Midbrain (tissue), 1 donor: ENCODE data around the gene KCNK13.

Experiments
- DNase-seq: peaks from one replicate; lab custom pipeline; 2025; lab: John Stamatoyannopoulos, UW

The KCNK13 gene

GRCh38 chr14:90132821-90133570 lies 71.2 kb downstream of the KCNK13 start:
- no peak for DNase-seq

DNA sequence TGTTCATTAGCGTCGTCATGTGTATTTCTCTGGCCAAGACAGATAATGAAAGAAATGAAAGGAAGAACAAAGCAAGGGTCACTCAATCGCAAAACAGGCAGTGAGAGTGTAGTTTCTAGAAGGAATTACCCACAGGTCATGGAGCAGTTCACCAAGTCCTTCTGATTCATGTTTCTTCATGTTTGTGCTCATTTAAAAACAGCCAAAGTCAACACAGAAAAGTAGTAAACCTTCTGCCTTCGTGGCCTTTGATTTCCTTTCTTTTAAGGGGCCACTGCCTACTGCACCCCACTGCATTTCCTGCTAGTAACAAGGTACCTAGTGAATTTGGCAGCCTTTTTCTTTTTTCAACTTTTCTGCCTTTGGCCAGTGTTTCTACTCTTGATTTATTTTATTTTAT lies 75.1 kb downstream of the KCNK13 start:
- DNase-seq: no peak

- no peak for DNase-seq
These were observed 76.0 kb downstream of the KCNK13 start for GRCh38 chr14:90137807-90138206.

- no peak for DNase-seq
These were observed 77.4 kb downstream of the KCNK13 start for GRCh38 chr14:90139199-90139598.

DNA sequence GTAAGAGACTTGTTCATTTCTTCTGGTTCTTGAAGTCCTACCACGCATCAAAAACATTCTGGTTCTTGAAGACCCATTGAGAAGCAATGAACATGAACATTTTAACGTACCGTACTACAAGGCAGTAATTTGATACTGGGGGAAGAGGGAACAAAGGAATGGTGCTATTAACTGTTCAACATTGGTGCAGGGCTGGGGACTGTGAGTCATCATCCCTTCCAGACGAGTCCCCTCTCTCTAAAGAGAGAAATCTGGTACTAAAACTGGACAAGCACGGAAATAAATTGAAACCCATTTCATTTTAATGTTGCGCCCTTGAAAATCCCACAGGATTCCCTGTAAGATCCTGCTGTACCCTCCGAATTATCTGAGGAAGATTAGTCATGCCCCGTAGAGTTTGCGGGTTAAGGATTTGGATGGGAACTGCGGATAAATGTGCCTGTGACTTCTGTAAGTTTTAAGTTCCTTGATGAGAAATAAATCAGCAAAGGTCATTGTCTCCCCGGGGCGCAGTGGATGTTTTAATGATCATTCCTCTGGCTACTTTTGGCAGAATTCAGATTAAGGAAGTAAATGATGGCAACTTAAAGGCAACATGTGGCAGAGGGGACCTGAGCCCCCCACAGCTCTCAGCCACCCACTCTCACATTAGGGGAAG lies 78.6 kb downstream of the KCNK13 start:
- no peak for DNase-seq

- no peak for DNase-seq
These were observed 79.1 kb downstream of the KCNK13 start for GRCh38 chr14:90140956-90141316.

- no peak for DNase-seq
These were observed 91.6 kb downstream of the KCNK13 start for GRCh38 chr14:90153429-90153828.

- no peak for DNase-seq
These were observed 92.3 kb downstream of the KCNK13 start for GRCh38 chr14:90154110-90154509.

GRCh38 chr14:90159146-90159545 lies 97.4 kb downstream of the KCNK13 start:
- DNase-seq: no peak

DNA sequence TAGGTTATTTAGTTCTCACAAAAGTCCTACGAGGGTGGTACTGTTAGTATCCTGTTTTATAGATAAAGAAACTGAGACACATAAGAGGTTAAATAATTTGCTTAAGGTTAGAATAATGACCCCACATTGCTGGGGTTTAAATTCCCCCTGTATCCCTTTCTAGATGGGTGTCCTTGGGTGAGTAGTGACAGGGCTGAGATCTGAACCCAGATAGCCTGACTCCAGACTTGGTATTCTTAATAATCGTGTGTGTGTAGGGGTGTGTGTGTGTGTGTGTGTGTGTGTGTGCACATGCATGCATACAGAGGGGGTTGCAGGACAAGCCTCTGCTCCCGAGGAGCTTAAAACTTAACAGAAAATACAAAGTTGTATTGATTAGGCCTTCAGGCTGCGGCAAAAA lies 97.9 kb downstream of the KCNK13 start:
- no peak for DNase-seq

DNA sequence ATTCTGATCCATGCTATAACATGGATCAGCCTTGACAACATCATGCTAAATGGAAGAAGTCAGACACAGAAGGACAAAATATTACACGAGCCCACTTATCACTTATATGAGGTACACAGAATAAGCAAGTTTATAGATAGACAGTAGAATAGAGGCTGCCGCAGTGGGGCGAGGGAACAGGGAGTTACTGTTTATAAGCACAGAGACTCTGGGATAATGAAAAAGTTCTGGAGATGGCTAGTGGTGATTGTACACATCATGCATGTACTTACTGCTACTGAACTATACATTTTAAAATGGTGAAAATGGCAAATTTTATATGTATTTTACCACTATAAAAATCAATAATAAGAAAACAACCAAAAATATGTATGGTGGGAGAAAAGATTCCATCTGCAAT lies 99.3 kb downstream of the KCNK13 start:
- no peak for DNase-seq

DNA sequence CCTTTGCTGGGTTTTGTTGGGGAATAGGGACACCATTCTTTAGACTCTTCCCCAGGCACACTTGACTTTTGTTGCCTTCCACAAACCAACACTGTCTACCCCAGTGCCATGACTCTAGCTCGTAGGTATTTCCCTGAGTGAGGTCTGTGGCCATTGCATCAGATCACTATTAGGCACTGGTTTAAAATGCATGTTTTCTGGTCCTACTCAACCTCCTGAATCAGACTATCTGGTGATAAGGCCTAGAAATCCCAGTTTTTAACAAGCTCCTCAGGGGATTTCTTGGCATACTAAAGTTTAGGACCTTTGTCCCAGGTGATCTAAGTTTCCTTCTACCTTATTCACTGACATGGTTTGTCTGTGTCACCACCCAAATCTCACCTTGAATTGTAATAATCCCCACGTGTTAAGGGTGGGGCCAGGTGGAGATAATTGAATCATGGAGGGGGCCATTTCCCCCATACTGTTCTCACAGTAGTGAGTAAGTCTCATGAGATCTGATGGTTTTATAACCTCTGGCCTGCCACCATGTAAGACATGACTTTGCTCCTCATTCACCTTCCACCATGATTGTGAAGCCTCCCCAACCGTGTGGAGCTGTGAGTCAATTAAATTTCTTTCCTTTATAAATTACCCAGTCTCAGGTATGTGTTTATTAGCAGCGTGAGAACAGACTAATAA lies 106.8 kb downstream of the KCNK13 start:
- DNase-seq: no peak

DNA sequence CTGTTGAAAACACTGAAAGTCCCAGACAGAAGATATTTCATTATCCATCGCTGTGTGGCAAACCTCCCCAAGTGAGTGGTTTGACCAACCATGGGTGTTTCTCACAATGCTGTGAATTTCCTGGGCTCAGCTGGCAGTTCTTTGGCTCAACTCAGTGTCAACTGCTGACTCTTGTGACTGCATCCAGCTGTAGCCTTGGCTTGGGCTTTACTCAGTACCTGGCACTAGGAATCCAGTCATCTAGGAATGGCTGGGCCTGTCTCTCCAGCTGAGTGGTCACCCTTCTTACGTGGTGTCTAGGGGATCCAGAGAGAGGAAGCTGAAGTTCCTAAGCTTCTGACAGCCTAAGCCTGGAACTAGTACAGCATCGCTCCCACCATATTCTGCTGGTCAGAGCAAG lies 113.8 kb downstream of the KCNK13 start:
- DNase-seq: no peak

DNA sequence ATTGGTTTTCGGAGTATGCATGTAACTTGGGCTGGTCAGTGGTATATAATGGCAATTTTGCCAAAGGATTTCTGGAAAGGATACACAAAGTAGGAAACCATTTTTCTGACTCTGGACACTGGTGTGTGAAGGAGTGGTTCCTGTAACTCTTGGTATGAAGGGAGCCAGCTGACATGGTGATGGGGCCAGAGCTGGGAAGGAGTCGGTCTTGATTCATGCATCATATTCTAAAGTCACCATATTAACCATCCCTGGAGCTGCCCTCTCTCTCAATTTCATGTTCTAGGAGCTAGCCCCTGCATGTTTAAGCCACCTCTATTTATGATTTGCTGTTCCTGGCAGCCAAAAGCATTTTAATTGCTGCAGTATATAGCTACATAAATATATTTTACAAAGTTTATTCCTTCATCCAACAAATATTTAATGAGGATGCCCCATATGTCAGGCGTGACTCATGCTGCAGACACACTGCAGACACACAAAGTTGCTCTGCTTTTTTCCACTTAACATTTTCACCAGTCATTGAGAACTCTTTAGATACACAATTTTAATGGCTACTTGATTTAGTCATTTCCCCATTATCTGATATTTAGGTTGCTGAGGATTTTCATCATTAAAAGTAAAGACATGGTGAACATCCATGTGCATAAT lies 115.9 kb downstream of the KCNK13 start:
- DNase-seq: no peak

DNA sequence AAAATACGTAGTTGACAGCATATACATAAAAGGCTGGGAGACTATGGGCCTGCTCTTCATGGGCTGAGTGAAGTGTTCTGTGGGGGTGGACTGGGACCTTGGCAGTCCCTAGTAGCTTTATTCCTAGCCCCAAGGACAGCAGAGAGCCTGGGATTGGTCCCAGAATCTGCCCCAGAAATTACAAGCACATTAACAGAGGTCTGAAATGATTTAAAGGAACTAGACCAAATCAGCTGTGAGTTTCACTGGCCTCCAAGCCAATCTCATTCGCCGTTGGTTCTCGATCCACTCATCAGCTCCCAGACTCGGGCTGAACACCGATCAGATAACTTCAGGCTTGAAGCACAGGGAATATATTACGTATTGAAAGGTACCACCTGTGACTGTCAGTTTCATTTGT lies 117.6 kb downstream of the KCNK13 start:
- no peak for DNase-seq

DNA sequence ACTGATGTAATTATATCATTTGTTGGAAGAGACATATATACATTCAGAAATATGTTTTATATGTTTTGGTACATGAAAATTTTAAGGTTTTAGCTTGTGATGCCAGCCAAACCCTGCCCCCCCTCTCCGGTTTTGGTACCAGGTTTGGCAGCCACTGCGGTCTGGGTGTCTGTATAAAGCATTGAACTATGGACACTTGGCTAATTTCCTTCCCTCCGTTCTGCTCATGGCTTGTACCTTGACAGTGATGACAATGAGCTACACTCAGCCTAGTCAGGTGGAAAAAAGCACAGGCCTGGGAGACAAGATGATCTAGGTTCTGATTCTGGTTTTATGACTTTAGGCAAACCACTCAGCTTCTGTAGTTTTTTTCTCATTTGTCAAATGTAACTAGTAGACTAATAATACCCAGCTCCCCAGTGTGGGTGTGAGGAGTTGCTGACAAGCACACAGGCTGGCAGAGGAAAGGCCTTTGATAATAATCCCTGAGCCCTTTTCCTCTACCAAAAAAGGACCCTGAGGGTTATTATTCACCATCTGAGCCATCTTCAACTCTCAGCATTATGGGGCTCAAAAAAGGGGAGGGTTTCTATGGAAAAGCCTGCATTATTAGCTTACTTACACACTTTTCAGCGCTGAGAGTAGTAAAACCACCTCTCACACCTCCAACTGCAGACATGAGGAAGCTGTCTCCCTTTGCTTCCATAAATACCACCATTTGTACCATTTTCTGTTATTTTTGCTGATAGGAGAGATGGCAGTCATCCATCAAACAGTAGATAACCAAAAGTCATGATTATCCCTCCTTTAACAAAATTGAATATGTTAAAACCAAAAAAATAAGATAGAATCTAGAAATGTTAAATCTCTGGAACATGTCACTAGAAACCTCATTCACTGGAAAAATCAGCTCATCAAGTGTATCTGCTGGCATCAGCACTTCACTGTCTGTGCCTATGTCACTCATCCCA lies 118.3 kb downstream of the KCNK13 start:
- no peak for DNase-seq

DNA sequence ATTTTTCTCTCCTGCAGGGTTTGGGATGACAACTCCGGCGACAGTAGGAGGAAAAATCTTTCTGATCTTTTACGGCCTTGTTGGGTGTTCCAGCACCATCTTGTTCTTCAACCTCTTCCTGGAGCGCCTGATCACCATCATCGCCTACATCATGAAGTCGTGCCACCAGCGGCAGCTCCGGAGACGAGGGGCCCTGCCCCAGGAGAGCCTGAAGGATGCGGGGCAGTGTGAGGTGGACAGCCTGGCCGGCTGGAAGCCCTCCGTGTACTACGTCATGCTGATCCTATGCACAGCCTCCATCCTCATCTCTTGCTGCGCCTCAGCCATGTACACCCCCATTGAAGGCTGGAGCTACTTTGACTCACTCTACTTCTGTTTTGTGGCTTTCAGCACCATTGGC lies 122.3 kb downstream of the KCNK13 start:
- DNase-seq: no peak

- no peak for DNase-seq
These were observed 122.9 kb downstream of the KCNK13 start for GRCh38 chr14:90184571-90185266.

DNA sequence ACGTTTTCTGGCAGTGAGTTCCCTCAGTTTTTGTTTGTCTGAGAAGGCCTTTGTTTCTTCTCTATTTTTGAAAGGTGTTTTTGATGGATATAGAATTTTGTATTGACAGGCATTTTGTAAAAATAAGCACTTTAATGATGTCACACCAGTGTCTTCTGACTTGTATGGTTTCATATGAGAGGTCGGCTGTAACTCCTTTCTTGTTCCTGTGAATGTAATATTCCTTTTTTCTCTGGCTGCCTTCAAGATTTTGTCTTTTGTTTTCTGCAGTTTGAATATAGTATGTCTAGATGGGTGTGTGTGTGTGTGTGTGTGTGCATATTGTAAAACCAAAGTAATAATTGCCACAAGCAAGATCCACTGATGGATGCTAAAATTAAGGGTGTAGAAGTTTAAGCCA lies 126.8 kb downstream of the KCNK13 start:
- DNase-seq: no peak

- DNase-seq: no peak
These were observed 129.4 kb downstream of the KCNK13 start for GRCh38 chr14:90191154-90191553.

DNA sequence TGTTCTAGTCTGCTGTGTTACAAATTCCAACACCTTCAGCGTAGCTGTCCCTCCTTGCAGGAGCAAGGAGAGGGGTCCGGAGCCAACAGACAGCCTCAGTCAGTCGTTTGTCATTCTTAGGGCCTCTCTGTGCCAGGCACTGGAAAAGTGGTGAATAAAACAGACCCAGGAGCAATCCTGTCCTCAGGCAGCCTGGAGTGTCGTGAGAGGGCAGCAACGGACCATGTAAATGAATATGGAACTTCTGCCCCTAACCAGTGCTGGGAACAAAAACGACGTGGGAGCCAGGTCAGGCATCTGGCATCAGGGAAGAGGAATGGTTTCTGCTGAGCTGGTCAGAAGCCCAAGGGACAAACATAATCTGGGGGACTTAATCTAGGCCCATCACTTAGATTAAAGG lies 129.8 kb downstream of the KCNK13 start:
- DNase-seq: no peak
